SK-N-SH treated with all-trans-retinoic acid at 6 μM for 48 hours (cell line): Measurements from ENCODE around the gene THSD4.

Experiments
- ATAC-seq: fragments of 200-7000 bp; cut with Tn5 transposase; 3 replicates; pipeline ENCODE4 v1.9.1; 2020; ENCODE audit warnings: mild to moderate bottlenecking, moderate library complexity
- ARNTL ChIP-seq: fragments of 450-650 bp; formaldehyde crosslinking; IDR thresholded peaks from 2 replicates; pipeline ENCODE4 v1.5.0; 2020; ENCODE audit warnings: low read depth, mild to moderate bottlenecking, moderate library complexity, borderline replicate concordance
- BACH2 ChIP-seq: fragments of 250-450 bp; sonication (Bioruptor Pico); IDR thresholded peaks from 2 replicates; pipeline ENCODE4 v1.9.0; 2021; ENCODE audit warnings: mild to moderate bottlenecking, borderline replicate concordance
- CSDC2 ChIP-seq: fragments of 250-450 bp; sonication (Bioruptor Pico); IDR thresholded peaks from 2 replicates; pipeline ENCODE4 v1.5.0; 2020; ENCODE audit warnings: mild to moderate bottlenecking, moderate library complexity
- CSRNP3 ChIP-seq: fragments of 250-450 bp; sonication (Bioruptor Pico); IDR thresholded peaks from 2 replicates; pipeline ENCODE4 v1.5.1; 2021; ENCODE audit warnings: mild to moderate bottlenecking, moderate library complexity
- ESRRG ChIP-seq: fragments of 250-450 bp; sonication (Bioruptor Pico); IDR thresholded peaks from 2 replicates; pipeline ENCODE4 v1.6.1; 2021; ENCODE audit warnings: mild to moderate bottlenecking
- GLIS3 ChIP-seq: fragments of 250-450 bp; sonication (Bioruptor Pico); IDR thresholded peaks from 2 replicates; pipeline ENCODE4 v1.5.0; 2020; ENCODE audit warnings: mild to moderate bottlenecking, moderate library complexity
- OSR1 ChIP-seq: fragments of 250-450 bp; sonication (Bioruptor Pico); IDR thresholded peaks from 2 replicates; pipeline ENCODE4 v1.8.0; 2022; ENCODE audit warnings: moderate library complexity, mild to moderate bottlenecking, inconsistent platforms
- PATZ1 ChIP-seq: fragments of 250-450 bp; sonication (Bioruptor Pico); IDR thresholded peaks from 2 replicates; pipeline ENCODE4 v1.8.0; 2020; ENCODE audit warnings: mild to moderate bottlenecking, moderate library complexity, borderline replicate concordance
- POU6F1 ChIP-seq: fragments of 250-450 bp; sonication (Bioruptor Pico); IDR thresholded peaks from 2 replicates; pipeline ENCODE4 v1.8.0; 2021; ENCODE audit warnings: low read depth, mild to moderate bottlenecking, moderate library complexity, borderline replicate concordance
- PPARA ChIP-seq: fragments of 250-450 bp; sonication (Bioruptor Pico); IDR thresholded peaks from 2 replicates; pipeline ENCODE4 v1.5.0; 2020; ENCODE audit warnings: mild to moderate bottlenecking, borderline replicate concordance
- RARB ChIP-seq: fragments of 250-450 bp; sonication (Bioruptor Pico); IDR thresholded peaks from 2 replicates; pipeline ENCODE4 v1.8.0; 2021; ENCODE audit warnings: mild to moderate bottlenecking, moderate library complexity
- TCF4 ChIP-seq: fragments of 250-450 bp; sonication (Bioruptor Pico); IDR thresholded peaks from 2 replicates; pipeline ENCODE4 v1.8.0; 2021; ENCODE audit warnings: mild to moderate bottlenecking, moderate library complexity, borderline replicate concordance
- TOX ChIP-seq: fragments of 250-450 bp; sonication (Bioruptor Pico); IDR thresholded peaks from 2 replicates; pipeline ENCODE4 v1.8.0; 2021; ENCODE audit warnings: mild to moderate bottlenecking, moderate library complexity, borderline replicate concordance
- ZC3H10 ChIP-seq: fragments of 250-450 bp; sonication (Bioruptor Pico); IDR thresholded peaks from 2 replicates; pipeline ENCODE4 v1.5.1; 2021; ENCODE audit warnings: mild to moderate bottlenecking, moderate library complexity
- ZFP3 ChIP-seq: fragments of 250-450 bp; sonication (Bioruptor Pico); IDR thresholded peaks from 2 replicates; pipeline ENCODE4 v1.5.0; 2020; ENCODE audit warnings: mild to moderate bottlenecking, moderate library complexity
- ZNF565 ChIP-seq: fragments of 450-650 bp; formaldehyde crosslinking; conservative IDR thresholded peaks from 2 replicates; pipeline ENCODE4 v1.5.0; 2020; ENCODE audit warnings: low read depth, mild to moderate bottlenecking, moderate library complexity
- ZNF70 ChIP-seq: fragments of 450-650 bp; formaldehyde crosslinking; IDR thresholded peaks from 2 replicates; pipeline ENCODE4 v1.5.0; 2020; ENCODE audit warnings: mild to moderate bottlenecking, moderate library complexity
- ZNF8 ChIP-seq: fragments of 450-650 bp; formaldehyde crosslinking; IDR thresholded peaks from 2 replicates; pipeline ENCODE4 v1.5.0; 2020; ENCODE audit warnings: mild to moderate bottlenecking, moderate library complexity
- TF ChIP-seq, protein P1 (sequence below): fragments of 250-450 bp; sonication (Bioruptor Pico); IDR thresholded peaks from 2 replicates; pipeline ENCODE4 v1.5.0; 2020; ENCODE audit warnings: mild to moderate bottlenecking, moderate library complexity

THSD4 gene

DNA sequence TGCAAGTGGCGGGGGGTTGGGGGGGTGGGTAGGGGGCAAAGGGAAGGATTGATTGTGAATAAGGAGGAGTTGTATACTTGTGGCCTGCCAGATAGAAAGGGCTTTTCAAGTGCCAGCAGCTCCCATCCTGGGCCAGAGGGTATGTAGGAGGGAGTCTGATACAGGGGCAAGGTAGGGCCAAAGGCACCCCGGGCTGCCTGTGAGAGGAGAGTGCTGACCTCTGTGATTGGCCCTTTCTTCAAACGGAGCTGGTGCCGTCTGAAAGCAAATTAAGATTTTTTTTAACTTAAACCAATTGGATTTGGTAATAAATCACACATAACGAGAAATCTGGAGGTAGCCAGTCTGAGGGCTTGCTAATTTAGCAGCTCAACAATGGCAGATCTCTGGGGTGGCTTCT, 229.9 kb downstream of the THSD4 start:
- no peak for ATAC-seq
- TF ChIP-seq CSDC2, result no peak
- TF ChIP-seq ESRRG (CRISPR knock-in tag), result no peak
- no peak for TF ChIP-seq TOX (CRISPR knock-in tag)
- no peak for TF ChIP-seq POU6F1
- TF ChIP-seq OSR1 (CRISPR knock-in tag), result no peak
- no peak for TF ChIP-seq PATZ1
- TF ChIP-seq, protein P1, sequence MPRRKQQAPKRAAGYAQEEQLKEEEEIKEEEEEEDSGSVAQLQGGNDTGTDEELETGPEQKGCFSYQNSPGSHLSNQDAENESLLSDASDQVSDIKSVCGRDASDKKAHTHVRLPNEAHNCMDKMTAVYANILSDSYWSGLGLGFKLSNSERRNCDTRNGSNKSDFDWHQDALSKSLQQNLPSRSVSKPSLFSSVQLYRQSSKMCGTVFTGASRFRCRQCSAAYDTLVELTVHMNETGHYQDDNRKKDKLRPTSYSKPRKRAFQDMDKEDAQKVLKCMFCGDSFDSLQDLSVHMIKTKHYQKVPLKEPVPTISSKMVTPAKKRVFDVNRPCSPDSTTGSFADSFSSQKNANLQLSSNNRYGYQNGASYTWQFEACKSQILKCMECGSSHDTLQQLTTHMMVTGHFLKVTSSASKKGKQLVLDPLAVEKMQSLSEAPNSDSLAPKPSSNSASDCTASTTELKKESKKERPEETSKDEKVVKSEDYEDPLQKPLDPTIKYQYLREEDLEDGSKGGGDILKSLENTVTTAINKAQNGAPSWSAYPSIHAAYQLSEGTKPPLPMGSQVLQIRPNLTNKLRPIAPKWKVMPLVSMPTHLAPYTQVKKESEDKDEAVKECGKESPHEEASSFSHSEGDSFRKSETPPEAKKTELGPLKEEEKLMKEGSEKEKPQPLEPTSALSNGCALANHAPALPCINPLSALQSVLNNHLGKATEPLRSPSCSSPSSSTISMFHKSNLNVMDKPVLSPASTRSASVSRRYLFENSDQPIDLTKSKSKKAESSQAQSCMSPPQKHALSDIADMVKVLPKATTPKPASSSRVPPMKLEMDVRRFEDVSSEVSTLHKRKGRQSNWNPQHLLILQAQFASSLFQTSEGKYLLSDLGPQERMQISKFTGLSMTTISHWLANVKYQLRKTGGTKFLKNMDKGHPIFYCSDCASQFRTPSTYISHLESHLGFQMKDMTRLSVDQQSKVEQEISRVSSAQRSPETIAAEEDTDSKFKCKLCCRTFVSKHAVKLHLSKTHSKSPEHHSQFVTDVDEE (CRISPR knock-in tag), result no peak
- TF ChIP-seq TCF4 (CRISPR knock-in tag), result no peak
- TF ChIP-seq RARB (CRISPR knock-in tag), result no peak
- TF ChIP-seq ZNF70 (CRISPR knock-in tag), result no peak
- TF ChIP-seq ARNTL, result no peak
- TF ChIP-seq GLIS3 (CRISPR knock-in tag), result no peak
- TF ChIP-seq CSRNP3 (CRISPR knock-in tag), result no peak
- no peak for TF ChIP-seq ZNF565 (CRISPR knock-in tag)

DNA sequence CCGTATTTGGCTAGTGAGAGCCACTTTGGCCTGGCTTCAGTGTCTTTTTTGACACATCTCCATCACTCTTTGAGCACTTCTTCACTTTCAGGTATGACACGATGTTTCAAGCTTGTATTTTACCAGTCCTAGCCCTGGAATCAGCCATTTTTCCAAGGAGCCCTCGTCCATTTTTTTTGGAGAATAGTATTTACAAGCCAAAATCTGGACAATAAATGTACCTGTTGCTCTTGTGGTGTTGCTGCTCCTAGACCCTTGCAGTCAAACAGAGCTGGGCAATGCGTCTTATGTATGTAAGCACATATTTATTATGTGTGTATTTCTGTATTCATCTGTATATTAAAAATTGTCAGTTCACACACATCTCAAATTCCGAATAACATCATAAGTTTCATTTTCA, 231.2 kb downstream of the THSD4 start:
- no peak for TF ChIP-seq PATZ1
- TF ChIP-seq ARNTL, result no peak
- no peak for TF ChIP-seq CSDC2
- TF ChIP-seq TOX (CRISPR knock-in tag), result no peak
- TF ChIP-seq ZC3H10 (CRISPR knock-in tag), result no peak
- TF ChIP-seq TCF4 (CRISPR knock-in tag), result no peak
- no peak for TF ChIP-seq PPARA (CRISPR knock-in tag)
- TF ChIP-seq RARB (CRISPR knock-in tag), result no peak
- TF ChIP-seq OSR1 (CRISPR knock-in tag), result no peak
- TF ChIP-seq ZNF565 (CRISPR knock-in tag), result no peak
- TF ChIP-seq, all 23 proteins: peak for 0

DNA sequence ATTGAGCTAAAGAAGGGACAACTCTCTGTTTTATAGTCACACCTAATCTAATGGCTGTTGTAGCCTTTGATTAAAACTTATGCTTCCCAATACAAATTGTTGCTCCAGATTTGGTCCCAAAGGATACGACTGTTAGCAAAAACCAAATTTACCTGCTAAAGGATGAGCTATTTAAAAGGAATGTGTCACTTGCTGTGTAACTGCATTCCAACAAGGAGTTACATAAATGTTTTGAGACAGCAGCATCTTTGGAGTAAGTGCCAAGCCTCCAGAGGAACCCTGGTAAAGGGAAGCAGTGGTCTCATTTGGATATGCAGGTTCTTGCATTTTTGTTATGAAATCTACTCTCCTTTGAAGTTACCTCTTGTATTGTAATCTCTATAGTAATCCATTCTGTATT, 233.3 kb downstream of the THSD4 start:
- ATAC-seq, result no peak
- TF ChIP-seq TCF4 (CRISPR knock-in tag) (no peak), ZC3H10 (CRISPR knock-in tag) (no peak), RARB (CRISPR knock-in tag) (no peak), BACH2 (CRISPR knock-in tag) (no peak), TOX (CRISPR knock-in tag) (no peak), ARNTL (no peak), PPARA (CRISPR knock-in tag) (no peak), ZNF70 (CRISPR knock-in tag) (no peak), ESRRG (CRISPR knock-in tag) (no peak), PATZ1 (no peak), GLIS3 (CRISPR knock-in tag) (no peak), ZNF8 (CRISPR knock-in tag) (no peak), ZFP3 (CRISPR knock-in tag) (no peak), POU6F1 (no peak)
- TF ChIP-seq, protein P1 (CRISPR knock-in tag), result no peak

More for the DNA sequence above, 231.2 kb downstream of the THSD4 start:
- no peak for ATAC-seq
